Esophagus squamous epithelium (tissue), 5 donors: ENCODE measurements around the gene CASP5. TPM values are rescaled to one million over a fixed set of nuclear protein-coding genes. Genes with fewer than 3 reads are reported as not detected.

Experiments
- DNase-seq: peaks from one replicate; lab custom pipeline; 2025; lab: John Stamatoyannopoulos, UW
- H3K27ac ChIP-seq, 4 donors: fragments of 200-600 bp; sonication (generic); one replicate each; pipeline ENCODE4 v1.5.1; 2016 to 2019; ENCODE audit warnings: mild to moderate bottlenecking in 1 of 4
- H3K27me3 ChIP-seq, 4 donors: fragments of 200-600 bp; sonication (generic); 1 replicate in 3 of 4; 2 replicates in 1 of 4; pipeline versions ENCODE4 v1.5.1 to v1.6.0; 2017 to 2021; ENCODE audit warnings: antibody characterized with exemption in 1 of 4
- H3K36me3 ChIP-seq, 3 donors: fragments of 200-600 bp; sonication (generic); one replicate each; pipeline ENCODE4 v1.5.1; 2016 to 2019
- H3K4me1 ChIP-seq, 3 donors: fragments of 200-600 bp; sonication (generic); one replicate each; pipeline ENCODE4 v1.5.1; 2017 to 2019
- H3K4me3 ChIP-seq, 4 donors: fragments of 200-600 bp; sonication (generic); 1 replicate in 3 of 4; 2 replicates in 1 of 4; pipeline ENCODE4 v1.5.1; 2016 to 2019; ENCODE audit warnings: mild to moderate bottlenecking in 2 of 4, moderate library complexity in 1 of 4
- H3K9me3 ChIP-seq, 3 donors: fragments of 200-600 bp; sonication (generic); one replicate each; pipeline ENCODE4 v1.5.1; 2016 to 2019
- CTCF ChIP-seq, 6 experiments: fragments of 450-650 bp in 4 of 6; fragments of 200-600 bp in 2 of 6; sonication (generic) in 2 of 6; IDR thresholded peaks; one replicate each; pipeline ENCODE4 v1.5.1; 2016 to 2019; ENCODE audit warnings: antibody characterized with exemption in 6 of 6, mild to moderate bottlenecking in 4 of 6, moderate library complexity in 4 of 6
- POLR2A ChIP-seq, 4 donors: fragments of 450-650 bp; IDR thresholded peaks; one replicate each; pipeline ENCODE4 v1.6.1; 2017; ENCODE audit warnings: antibody characterized with exemption in 4 of 4, mild to moderate bottlenecking in 4 of 4, moderate library complexity in 3 of 4
- WGBS, 2 donors: methylation state at CpG; one replicate each; pipeline ENCODE4 v1.1.5; 2018; 5-methylcytosine and 5-hydroxymethylcytosine counted together
- intact Hi-C: fragments of 100-400 bp; cut with DNase I; formaldehyde crosslinking; loops from one replicate; pipeline ENCODE4 v1.15.0; 2022
- total RNA-seq, 4 donors: library from RNA; depleted of rRNA; stranded (reverse); fragments of >200 nt; gene quantifications; one replicate each; pipeline ENCODE4 v1.1.0, GENCODE V29; 2016
- donor health status: DM: yes; HTN: yes; CAD: no.

The CASP5 gene
- total RNA-seq, 4 donors from 2014 or later = 0.48 TPM; not detected in 3

- Histone ChIP-seq H3K4me3 (peak overlapping the region; percentile 44 to 69 (median 55)), H3K27me3 (no peaks in the 10 kb centered on the region), H3K36me3 (no peaks in the 10 kb centered on the region), H3K9me3 (no peaks in the 10 kb centered on the region), H3K27ac (peak overlapping the region; percentile 82 to 93 (median 84)), H3K4me1 (peaks cover 15 to 37% (median 16%) of the 10 kb centered on the region in 3 donors)
- WGBS, 2 donors = 59 to 77% methylated on average over 5 to 14 of the region's 16 CpGs
- no peak for TF ChIP-seq CTCF (IDR thresholded peaks at IDR 0.05)
- TF ChIP-seq POLR2A (IDR thresholded peaks at IDR 0.05) = no peak
- intact Hi-C loops = no loop called here
- DNase-seq = no peak
These were observed 53.9 kb downstream of the CASP5 start for GRCh38 chr11:104968856-104969776.

GRCh38 chr11:104968355-104968855, 54.6 kb downstream of the CASP5 start, which contains the start of gene CASP4:
Gene CASP4, minus strand, starts transcription at chr11:104968574. Its CDS starts 49 bp downstream, at chr11:104968525.
- no peak for DNase-seq
- Histone ChIP-seq H3K27me3 (no peaks in the 10 kb centered on the region), H3K27ac (peak within 1 kb of the TSS; percentile 82 to 93 (median 84)), H3K9me3 (no peaks in the 10 kb centered on the region), H3K4me1 (peaks cover 15 to 40% (median 16%) of the 10 kb centered on the region in 3 donors), H3K36me3 (no peaks in the 10 kb centered on the region), H3K4me3 (peak within 1 kb of the TSS; percentile 44 to 69 (median 55))
- intact Hi-C loops = no loop called here
- no peak for TF ChIP-seq CTCF (IDR thresholded peaks at IDR 0.05)
- peak in 1 of 4 donors; percentile 71 for TF ChIP-seq POLR2A (IDR thresholded peaks at IDR 0.05)
- WGBS, 2 donors = 2 to 4% methylated on average over 4 of the region's 4 CpGs

- Histone ChIP-seq H3K9me3 (no peaks in the 10 kb centered on the region), H3K27ac (peak overlapping the region; percentile 82 to 93 (median 84)), H3K4me3 (peak overlapping the region; percentile 44 to 69 (median 55)), H3K36me3 (no peaks in the 10 kb centered on the region), H3K4me1 (peaks cover 15 to 44% (median 16%) of the 10 kb centered on the region in 3 donors), H3K27me3 (no peaks in the 10 kb centered on the region)
- no peak for DNase-seq
- TF ChIP-seq POLR2A (IDR thresholded peaks at IDR 0.05) (no peak), CTCF (IDR thresholded peaks at IDR 0.05) (no peak)
- WGBS, 2 donors = 8 to 10% methylated on average over 11 of the region's 11 CpGs
- intact Hi-C loops = no loop called here
These were observed 55.2 kb downstream of the CASP5 start for GRCh38 chr11:104967534-104968354.

- peaks cover 15 to 52% (median 16%) of the 10 kb centered on the region in 3 donors for H3K4me1 ChIP-seq
- H3K27me3 ChIP-seq = no peaks in the 10 kb centered on the region
- no peaks in the 10 kb centered on the region for H3K9me3 ChIP-seq
- peak overlapping the region in 3 of 4 donors; percentile 82 to 93 (median 82) for H3K27ac ChIP-seq
- TF ChIP-seq CTCF (IDR thresholded peaks at IDR 0.05) (no peak), POLR2A (IDR thresholded peaks at IDR 0.05) (no peak)
- intact Hi-C loops = no loop called here
- DNase-seq = no peak
- 74 to 75% methylated on average over 5 of the region's 5 CpGs for WGBS, 2 donors
- H3K4me3 ChIP-seq = peak overlapping the region in 3 of 4 donors; percentile 18 to 69 (median 46)
- H3K36me3 ChIP-seq = peaks cover 0 to 13% (median 0%) of the 10 kb centered on the region in 3 donors
These were observed 57.2 kb downstream of the CASP5 start for GRCh38 chr11:104965735-104966134.
